ENCODE data around the gene CNOT2. TPM values are rescaled to one million over a fixed set of nuclear protein-coding genes. Genes with fewer than 3 reads are reported as not detected.

CNOT2 gene
- total and polyA plus RNA-seq, 2 experiments from 2014 or later: 110 to 152 TPM

DNA sequence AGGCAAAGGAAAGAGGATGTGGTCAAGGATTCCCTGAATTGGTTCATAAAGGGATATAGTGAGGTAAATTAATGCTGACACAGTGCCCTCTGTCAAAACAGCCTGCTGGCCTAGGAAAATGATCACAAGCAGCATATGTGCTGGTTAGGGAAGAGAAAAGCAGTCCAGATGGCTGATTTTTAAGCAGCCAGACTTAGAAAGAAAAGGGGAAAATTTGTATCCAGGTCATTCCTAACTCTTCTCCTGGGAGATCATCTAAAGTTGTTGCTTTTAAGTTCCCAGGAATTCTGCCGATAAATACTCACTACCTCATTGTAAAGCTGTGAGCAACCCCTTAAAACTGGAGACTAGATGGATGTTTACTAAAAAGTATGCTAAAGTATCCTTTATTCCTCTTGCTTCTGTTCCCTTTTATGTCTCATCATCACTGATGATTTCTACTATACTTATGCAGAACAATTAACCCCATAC lies 46.4 kb upstream of the CNOT2 start (continued):
- TF ChIP-seq, protein P1, sequence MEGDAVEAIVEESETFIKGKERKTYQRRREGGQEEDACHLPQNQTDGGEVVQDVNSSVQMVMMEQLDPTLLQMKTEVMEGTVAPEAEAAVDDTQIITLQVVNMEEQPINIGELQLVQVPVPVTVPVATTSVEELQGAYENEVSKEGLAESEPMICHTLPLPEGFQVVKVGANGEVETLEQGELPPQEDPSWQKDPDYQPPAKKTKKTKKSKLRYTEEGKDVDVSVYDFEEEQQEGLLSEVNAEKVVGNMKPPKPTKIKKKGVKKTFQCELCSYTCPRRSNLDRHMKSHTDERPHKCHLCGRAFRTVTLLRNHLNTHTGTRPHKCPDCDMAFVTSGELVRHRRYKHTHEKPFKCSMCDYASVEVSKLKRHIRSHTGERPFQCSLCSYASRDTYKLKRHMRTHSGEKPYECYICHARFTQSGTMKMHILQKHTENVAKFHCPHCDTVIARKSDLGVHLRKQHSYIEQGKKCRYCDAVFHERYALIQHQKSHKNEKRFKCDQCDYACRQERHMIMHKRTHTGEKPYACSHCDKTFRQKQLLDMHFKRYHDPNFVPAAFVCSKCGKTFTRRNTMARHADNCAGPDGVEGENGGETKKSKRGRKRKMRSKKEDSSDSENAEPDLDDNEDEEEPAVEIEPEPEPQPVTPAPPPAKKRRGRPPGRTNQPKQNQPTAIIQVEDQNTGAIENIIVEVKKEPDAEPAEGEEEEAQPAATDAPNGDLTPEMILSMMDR (conservative IDR thresholded peaks at IDR 0.05; ENCODE audit: low read depth in 2 of 2): no peak
- no peak for TF ChIP-seq CREB1 (CRISPR knock-in tag; IDR thresholded peaks at IDR 0.05; ENCODE audit: low read depth)
- no peak for TF ChIP-seq EZH2phosphoT487 (IDR thresholded peaks at IDR 0.05; ENCODE audit: unreplicated experiment)

DNA sequence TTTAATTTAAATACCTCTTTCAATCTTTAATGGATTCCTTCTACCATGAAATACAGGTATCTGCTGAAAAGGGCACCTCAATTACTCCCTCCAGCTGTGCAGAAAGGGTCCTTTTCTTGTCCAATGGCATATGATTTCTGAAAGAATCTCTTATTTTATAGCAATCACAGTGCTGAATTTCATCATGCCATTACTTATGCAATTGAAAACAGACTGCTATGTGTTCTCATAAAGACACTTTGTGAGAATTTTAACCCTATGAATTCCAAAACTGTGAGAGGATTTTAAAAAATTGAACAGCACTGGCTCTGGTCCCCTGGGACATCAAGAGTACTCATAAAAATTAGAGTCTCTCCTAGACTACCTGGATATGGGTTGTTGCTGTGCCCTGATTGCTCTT lies 45.9 kb upstream of the CNOT2 start:
- H3K27ac ChIP-seq (ENCODE audit: low read depth): no peak overlapping the region
- H3K4me3 ChIP-seq: no peak overlapping the region
- 0 out of 2 replicates have a peak overlapping the region, but pooled peaks have one; percentile 0 for H2AFZ ChIP-seq
- no peaks in the 10 kb centered on the region for H3K4me1 ChIP-seq (ENCODE audit: insufficient read depth)
- H3K27me3 ChIP-seq (ENCODE audit: insufficient read depth): no peaks in the 10 kb centered on the region
- H3K79me2 ChIP-seq (replicated peaks; ENCODE audit: insufficient read depth): no peaks in the 10 kb centered on the region
- H3K9me3 Mint-ChIP-seq: no peaks in the 10 kb centered on the region
- TF ChIP-seq NANOG (IDR thresholded peaks at IDR 0.05; ENCODE audit: borderline replicate concordance) (no peak), EZH2 (IDR thresholded peaks at IDR 0.05; ENCODE audit: low read depth, unreplicated experiment) (no peak)
- no peaks in the 10 kb centered on the region for H4K20me1 ChIP-seq (replicated peaks; ENCODE audit: insufficient read depth)
- ATAC-seq (no peak), DNase-seq (ENCODE audit: low spot score) (no peak)
- no peak overlapping the region for H3K4me2 ChIP-seq
- peaks cover 8% of the 10 kb centered on the region; the same call in 2 of the 3 replicates for H3K4me1 Mint-ChIP-seq
- no peaks in the 10 kb centered on the region for H3K36me3 Mint-ChIP-seq (ENCODE audit: low read depth)
- H3F3A ChIP-seq (replicated peaks; ENCODE audit: low read depth): no peaks in the 10 kb centered on the region
- no peak overlapping the region for H3K4me3 Mint-ChIP-seq
- H3K27ac Mint-ChIP-seq: peak overlapping the region; percentile 53; the same call in 1 of the 2 replicates
- H3K36me3 ChIP-seq (ENCODE audit: insufficient read depth): no peaks in the 10 kb centered on the region
- H3K27me3 Mint-ChIP-seq (ENCODE audit: insufficient read depth, low read depth, poor library complexity): no peaks in the 10 kb centered on the region
- H3K9me2 ChIP-seq (ENCODE audit: insufficient read depth): no peaks in the 10 kb centered on the region

DNA sequence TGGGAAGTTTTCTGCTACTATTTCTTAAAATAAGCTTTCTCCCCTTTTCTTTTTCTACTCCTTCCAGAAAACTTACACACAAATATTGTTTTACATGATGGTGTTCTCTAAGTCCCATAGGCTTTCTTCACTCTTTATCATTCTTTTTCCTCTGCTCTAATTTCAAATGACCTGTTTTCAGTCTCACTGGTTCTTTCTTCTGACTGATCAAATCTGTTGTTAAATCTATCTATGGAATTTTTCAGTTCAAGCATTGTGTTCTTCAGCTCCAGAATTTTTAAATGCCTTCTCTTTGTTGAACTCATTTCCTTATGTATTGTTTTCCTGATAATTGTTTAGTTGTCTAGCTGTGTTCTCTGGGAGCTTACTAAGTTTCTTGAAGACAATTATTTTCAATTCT lies 29.5 kb upstream of the CNOT2 start:
- H3K27me3 ChIP-seq (ENCODE audit: insufficient read depth): no peaks in the 10 kb centered on the region
- no peaks in the 10 kb centered on the region; the same call in 1 of the 2 replicates for H3K9me2 ChIP-seq (ENCODE audit: insufficient read depth)
- no peak overlapping the region for H3K27ac ChIP-seq (ENCODE audit: low read depth)
- DNase-seq (ENCODE audit: low spot score) (no peak), ATAC-seq (no peak)
- no peaks in the 10 kb centered on the region for H3K4me1 Mint-ChIP-seq
- H3K4me1 ChIP-seq (ENCODE audit: insufficient read depth): no peaks in the 10 kb centered on the region
- no peaks in the 10 kb centered on the region for H3K36me3 ChIP-seq (ENCODE audit: insufficient read depth)
- no peaks in the 10 kb centered on the region for H3K79me2 ChIP-seq (replicated peaks; ENCODE audit: insufficient read depth)
- H3K27ac Mint-ChIP-seq: no peak overlapping the region
- no peak overlapping the region for H3K4me3 ChIP-seq
- H2AFZ ChIP-seq: no peak overlapping the region
- H3F3A ChIP-seq (replicated peaks; ENCODE audit: low read depth): no peaks in the 10 kb centered on the region
- H4K20me1 ChIP-seq (replicated peaks; ENCODE audit: insufficient read depth): no peaks in the 10 kb centered on the region
- TF ChIP-seq JUNB (IDR thresholded peaks at IDR 0.05; ENCODE audit: unreplicated experiment) (no peak), NANOG (IDR thresholded peaks at IDR 0.05; ENCODE audit: borderline replicate concordance) (no peak), POLR2AphosphoS5 (IDR thresholded peaks at IDR 0.05; ENCODE audit: low read depth) (no peak)
- TF ChIP-seq, protein P2, sequence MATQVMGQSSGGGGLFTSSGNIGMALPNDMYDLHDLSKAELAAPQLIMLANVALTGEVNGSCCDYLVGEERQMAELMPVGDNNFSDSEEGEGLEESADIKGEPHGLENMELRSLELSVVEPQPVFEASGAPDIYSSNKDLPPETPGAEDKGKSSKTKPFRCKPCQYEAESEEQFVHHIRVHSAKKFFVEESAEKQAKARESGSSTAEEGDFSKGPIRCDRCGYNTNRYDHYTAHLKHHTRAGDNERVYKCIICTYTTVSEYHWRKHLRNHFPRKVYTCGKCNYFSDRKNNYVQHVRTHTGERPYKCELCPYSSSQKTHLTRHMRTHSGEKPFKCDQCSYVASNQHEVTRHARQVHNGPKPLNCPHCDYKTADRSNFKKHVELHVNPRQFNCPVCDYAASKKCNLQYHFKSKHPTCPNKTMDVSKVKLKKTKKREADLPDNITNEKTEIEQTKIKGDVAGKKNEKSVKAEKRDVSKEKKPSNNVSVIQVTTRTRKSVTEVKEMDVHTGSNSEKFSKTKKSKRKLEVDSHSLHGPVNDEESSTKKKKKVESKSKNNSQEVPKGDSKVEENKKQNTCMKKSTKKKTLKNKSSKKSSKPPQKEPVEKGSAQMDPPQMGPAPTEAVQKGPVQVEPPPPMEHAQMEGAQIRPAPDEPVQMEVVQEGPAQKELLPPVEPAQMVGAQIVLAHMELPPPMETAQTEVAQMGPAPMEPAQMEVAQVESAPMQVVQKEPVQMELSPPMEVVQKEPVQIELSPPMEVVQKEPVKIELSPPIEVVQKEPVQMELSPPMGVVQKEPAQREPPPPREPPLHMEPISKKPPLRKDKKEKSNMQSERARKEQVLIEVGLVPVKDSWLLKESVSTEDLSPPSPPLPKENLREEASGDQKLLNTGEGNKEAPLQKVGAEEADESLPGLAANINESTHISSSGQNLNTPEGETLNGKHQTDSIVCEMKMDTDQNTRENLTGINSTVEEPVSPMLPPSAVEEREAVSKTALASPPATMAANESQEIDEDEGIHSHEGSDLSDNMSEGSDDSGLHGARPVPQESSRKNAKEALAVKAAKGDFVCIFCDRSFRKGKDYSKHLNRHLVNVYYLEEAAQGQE (IDR thresholded peaks at IDR 0.05; ENCODE audit: unreplicated experiment): no peak
- TF ChIP-seq, protein P3, sequence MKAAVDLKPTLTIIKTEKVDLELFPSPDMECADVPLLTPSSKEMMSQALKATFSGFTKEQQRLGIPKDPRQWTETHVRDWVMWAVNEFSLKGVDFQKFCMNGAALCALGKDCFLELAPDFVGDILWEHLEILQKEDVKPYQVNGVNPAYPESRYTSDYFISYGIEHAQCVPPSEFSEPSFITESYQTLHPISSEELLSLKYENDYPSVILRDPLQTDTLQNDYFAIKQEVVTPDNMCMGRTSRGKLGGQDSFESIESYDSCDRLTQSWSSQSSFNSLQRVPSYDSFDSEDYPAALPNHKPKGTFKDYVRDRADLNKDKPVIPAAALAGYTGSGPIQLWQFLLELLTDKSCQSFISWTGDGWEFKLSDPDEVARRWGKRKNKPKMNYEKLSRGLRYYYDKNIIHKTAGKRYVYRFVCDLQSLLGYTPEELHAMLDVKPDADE (IDR thresholded peaks at IDR 0.05): no peak
- peaks cover 53% of the 10 kb centered on the region for H3K9me3 Mint-ChIP-seq
- no peak overlapping the region for H3K4me2 ChIP-seq
- peaks cover 56% of the 10 kb centered on the region for H3K36me3 Mint-ChIP-seq (ENCODE audit: low read depth)
- H3K4me3 Mint-ChIP-seq: no peak overlapping the region
- H3K27me3 Mint-ChIP-seq (ENCODE audit: insufficient read depth, low read depth, poor library complexity): peaks cover 1% of the 10 kb centered on the region
